Body of pancreas (tissue), 4 donors: Measurements from ENCODE around the gene EFCAB14. TPM values are rescaled to one million over a fixed set of nuclear protein-coding genes. Genes with fewer than 3 reads are reported as not detected.
"Not testable (repeated sequence)": the region's sequence is repeated elsewhere in the genome, so short reads cannot be mapped to it uniquely, and the experiment has no call there.

Source experiments
- ATAC-seq: fragments of 150-250 bp; one replicate; pipeline ENCODE4 v1.9.1; 2016
- DNase-seq, 4 donors: peaks; one replicate each; pipeline ENCODE4 v3.0.0-alpha.2; 2019
- H3K27ac ChIP-seq, 4 donors: fragments of 200-600 bp; sonication (generic); 1 replicate in 3 of 4; 2 replicates in 1 of 4; pipeline versions ENCODE4 v1.5.1 to v1.6.1; 2016 to 2019; ENCODE audit warnings: mild to moderate bottlenecking in 1 of 4, mixed read lengths in 1 of 4, moderate library complexity in 1 of 4
- H3K27me3 ChIP-seq, 2 donors: fragments of 200-600 bp; sonication (generic); one replicate each; pipeline ENCODE4 v1.6.0; 2016; ENCODE audit warnings: mild to moderate bottlenecking in 1 of 2
- H3K36me3 ChIP-seq, 2 donors: fragments of 200-600 bp; sonication (generic); replicated peaks in 1 of 2; 2 replicates each; pipeline ENCODE4 v1.5.1; 2016; ENCODE audit warnings: low read depth in 2 of 2; ENCODE audit not compliant: insufficient read depth in 1 of 2
- H3K4me1 ChIP-seq: fragments of 200-600 bp; sonication (generic); one replicate; pipeline ENCODE4 v1.6.0; 2016
- H3K4me3 ChIP-seq, 2 donors: fragments of 200-600 bp; sonication (generic); 1 replicate in 1 of 2; 2 replicates in 1 of 2; pipeline ENCODE4 v1.5.1; 2016 to 2019
- H3K9me3 ChIP-seq, 3 donors: fragments of 200-600 bp; sonication (generic); 1 replicate in 2 of 3; 2 replicates in 1 of 3; pipeline ENCODE4 v1.5.1; 2016
- POLR2A ChIP-seq, 3 donors: fragments of 450-650 bp; IDR thresholded peaks; one replicate each; pipeline ENCODE4 v1.6.1; 2016; ENCODE audit warnings: antibody characterized with exemption in 3 of 3, mild to moderate bottlenecking in 2 of 3
- WGBS, 2 donors: methylation state at CpG; one replicate each; pipeline ENCODE4 v1.1.5; 2017; 5-methylcytosine and 5-hydroxymethylcytosine counted together
- intact Hi-C: fragments of 100-400 bp; cut with DNase I; formaldehyde crosslinking; loops from one replicate; pipeline ENCODE4 v1.15.1; 2023
- total RNA-seq, 2 donors: library from RNA; depleted of rRNA; stranded (reverse); fragments of >200 nt; gene quantifications; one replicate each; pipeline ENCODE4 v1.1.0, GENCODE V29; 2016
- TF ChIP-seq, protein P1 (sequence below), 7 experiments: fragments of 450-650 bp in 4 of 7; fragments of 200-600 bp in 3 of 7; sonication (generic) in 3 of 7; IDR thresholded peaks; one replicate each; pipeline ENCODE4 v1.5.1; 2016 to 2019; ENCODE audit warnings: antibody characterized with exemption in 7 of 7

The EFCAB14 gene
- total RNA-seq, 2 donors from 2014 or later = 36.9 to 40.7 TPM

DNA sequence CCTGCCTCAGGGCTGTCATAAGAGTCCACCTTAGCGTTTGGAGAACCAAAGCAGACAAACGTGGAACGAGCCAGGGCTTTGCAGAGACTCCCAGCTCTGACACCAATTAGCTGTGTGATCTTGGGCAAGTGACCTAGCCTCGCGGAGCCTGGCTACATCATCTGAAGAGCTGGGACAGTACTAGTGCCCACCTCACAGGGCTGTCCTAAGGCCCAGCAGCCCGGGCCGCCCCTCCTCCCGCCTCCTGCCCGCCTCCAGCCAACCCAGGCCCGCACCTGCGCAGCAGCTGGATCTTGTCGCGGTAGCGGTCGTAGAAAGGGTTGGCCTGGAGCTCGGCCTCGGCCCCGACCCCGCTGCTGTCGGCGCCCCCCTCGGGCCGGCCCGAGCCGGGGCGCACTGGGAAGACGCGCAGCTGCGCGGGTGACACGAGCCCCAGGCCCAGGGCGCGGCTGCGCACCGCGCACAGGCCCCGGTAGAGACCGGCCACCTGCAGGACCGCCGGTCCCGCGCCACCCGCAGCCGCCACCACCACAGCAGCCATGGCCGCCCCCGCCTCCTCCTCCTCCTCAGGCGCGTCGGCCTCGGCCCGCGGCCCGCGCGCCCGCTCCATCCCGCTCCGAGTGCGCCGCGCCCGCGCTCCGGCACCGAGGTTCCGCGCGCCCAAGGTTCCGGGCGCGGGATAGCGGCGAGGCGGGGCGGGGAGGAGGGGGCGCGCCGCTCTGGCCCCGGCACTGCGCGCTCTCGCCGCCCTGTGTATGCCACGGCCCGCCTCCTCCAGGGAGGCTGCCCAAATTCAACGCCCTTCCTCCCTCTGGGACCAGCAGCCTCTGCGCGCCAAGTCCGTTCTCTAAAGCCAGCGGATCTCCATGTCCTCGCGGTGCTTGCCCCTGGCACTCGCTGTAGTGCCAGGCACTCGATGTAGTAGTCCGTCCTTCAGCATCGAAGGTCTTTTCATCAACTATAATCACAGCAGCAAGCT lies 50.8 kb downstream of the EFCAB14 start, which contains the start of gene ATPAF1:
Gene ATPAF1, minus strand, starts transcription at position 583 of the 979 bp plus-strand sequence. Its CDS starts 42 bp downstream, at position 541.
- Histone ChIP-seq H3K9me3 (no peaks in the 10 kb centered on the region), H3K36me3 (peaks cover 0 to 4% of the 10 kb centered on the region in 2 donors), H3K27me3 (no peaks in the 10 kb centered on the region), H3K27ac (peak within 1 kb of the TSS; percentile 66 to 79 (median 72)), H3K4me1 (peaks cover 17% of the 10 kb centered on the region), H3K4me3 (peak within 1 kb of the TSS; percentile 62 to 87)
- peak; percentile 72 to 79 (median 76) for DNase-seq
- TF ChIP-seq POLR2A (IDR thresholded peaks at IDR 0.05) = peak; percentile 9 to 38 (median 17)
- TF ChIP-seq, protein P1, sequence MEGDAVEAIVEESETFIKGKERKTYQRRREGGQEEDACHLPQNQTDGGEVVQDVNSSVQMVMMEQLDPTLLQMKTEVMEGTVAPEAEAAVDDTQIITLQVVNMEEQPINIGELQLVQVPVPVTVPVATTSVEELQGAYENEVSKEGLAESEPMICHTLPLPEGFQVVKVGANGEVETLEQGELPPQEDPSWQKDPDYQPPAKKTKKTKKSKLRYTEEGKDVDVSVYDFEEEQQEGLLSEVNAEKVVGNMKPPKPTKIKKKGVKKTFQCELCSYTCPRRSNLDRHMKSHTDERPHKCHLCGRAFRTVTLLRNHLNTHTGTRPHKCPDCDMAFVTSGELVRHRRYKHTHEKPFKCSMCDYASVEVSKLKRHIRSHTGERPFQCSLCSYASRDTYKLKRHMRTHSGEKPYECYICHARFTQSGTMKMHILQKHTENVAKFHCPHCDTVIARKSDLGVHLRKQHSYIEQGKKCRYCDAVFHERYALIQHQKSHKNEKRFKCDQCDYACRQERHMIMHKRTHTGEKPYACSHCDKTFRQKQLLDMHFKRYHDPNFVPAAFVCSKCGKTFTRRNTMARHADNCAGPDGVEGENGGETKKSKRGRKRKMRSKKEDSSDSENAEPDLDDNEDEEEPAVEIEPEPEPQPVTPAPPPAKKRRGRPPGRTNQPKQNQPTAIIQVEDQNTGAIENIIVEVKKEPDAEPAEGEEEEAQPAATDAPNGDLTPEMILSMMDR (IDR thresholded peaks at IDR 0.05) = no peak
- peak; percentile 92 for ATAC-seq
- intact Hi-C loops = no loop called here
- WGBS, 2 donors = 0 to 1% methylated on average over 3 to 96 of the region's 96 CpGs

DNA sequence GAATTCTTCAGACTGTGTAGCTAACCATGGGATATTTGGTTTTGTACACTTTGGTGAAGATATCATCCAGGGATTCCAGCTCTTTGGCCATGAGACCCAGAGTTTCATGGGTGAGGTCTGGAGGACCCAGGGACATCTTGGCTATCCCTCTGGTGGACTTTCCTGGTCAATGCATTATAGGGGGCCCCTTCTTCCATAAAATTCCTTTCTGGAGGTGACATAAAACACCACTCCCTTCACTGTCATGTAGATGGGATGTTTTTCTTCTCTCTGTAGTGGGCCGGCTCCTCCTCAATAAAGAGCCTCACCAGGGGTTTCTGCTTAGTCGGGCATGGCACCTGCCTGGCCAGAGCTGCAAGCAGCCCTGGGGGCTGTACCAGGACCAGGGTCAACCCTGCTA lies 52.9 kb downstream of the EFCAB14 start:
- no peak for ATAC-seq

DNA sequence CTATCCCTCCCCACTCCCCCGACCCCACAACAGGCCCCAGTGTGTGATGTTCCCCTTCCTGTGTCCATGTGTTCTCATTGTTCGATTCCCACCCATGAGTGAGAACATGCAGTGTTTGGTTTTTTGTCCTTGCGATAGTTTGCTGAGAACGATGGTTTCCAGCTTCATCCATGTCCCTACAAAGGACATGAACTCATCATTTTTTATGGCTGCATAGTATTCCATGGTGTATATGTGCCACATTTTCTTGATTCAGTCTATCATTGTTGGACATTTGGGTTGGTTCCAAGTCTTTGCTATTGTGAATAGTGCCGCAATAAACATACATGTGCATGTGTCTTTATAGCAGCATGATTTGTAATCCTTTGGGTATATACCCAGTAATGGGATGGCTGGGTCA lies 56.0 kb downstream of the EFCAB14 start:
- DNase-seq, H3K27me3 ChIP-seq, H3K4me3 ChIP-seq, H3K36me3 ChIP-seq, intact Hi-C loops, H3K9me3 ChIP-seq, ATAC-seq, H3K27ac ChIP-seq: not testable (repeated sequence)
- H3K4me1 ChIP-seq = peaks cover 17% of the 10 kb centered on the region
- 88 to 95% methylated on average over 4 to 5 of the region's 5 CpGs for WGBS, 2 donors

More for the DNA sequence above, 52.9 kb downstream of the EFCAB14 start:
- Histone ChIP-seq H3K27me3 (no peaks in the 10 kb centered on the region), H3K4me3 (no peak overlapping the region), H3K27ac (no peak overlapping the region), H3K4me1 (peaks cover 17% of the 10 kb centered on the region), H3K9me3 (no peaks in the 10 kb centered on the region), H3K36me3 (peaks cover 0 to 4% of the 10 kb centered on the region in 2 donors)
- no peak for TF ChIP-seq POLR2A (IDR thresholded peaks at IDR 0.05)
- TF ChIP-seq, protein P1 (IDR thresholded peaks at IDR 0.05) = no peak
- intact Hi-C loops = no loop called here
- WGBS, 2 donors = 89 to 91% methylated on average over 2 of the region's 2 CpGs
- DNase-seq = no peak

DNA sequence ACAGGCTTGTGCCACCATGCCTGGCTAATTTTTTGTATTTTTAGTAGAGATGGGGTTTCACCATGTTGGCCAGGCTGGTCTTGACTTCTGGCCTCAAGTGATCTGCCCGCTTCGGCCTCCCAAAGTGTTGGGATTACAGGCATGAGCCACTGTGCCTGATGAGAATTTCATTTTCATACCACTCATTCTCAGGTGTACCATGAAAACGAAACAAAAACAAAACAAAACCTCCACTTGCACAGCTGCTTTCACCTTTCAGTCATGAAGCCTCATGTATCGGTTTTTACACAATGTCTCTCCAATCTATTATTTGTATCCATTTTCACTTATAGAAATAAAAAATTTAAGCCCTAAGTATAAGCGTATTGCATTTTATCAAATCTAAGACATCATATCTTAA lies 58.8 kb downstream of the EFCAB14 start:
- H3K27ac ChIP-seq, H3K4me3 ChIP-seq, H3K9me3 ChIP-seq, intact Hi-C loops, ATAC-seq, H3K27me3 ChIP-seq, H3K4me1 ChIP-seq, DNase-seq: not testable (repeated sequence)
- WGBS, 2 donors = 89 to 90% methylated on average over 5 of the region's 5 CpGs
- peaks cover 0 to 12% of the 10 kb centered on the region in 2 donors for H3K36me3 ChIP-seq

DNA sequence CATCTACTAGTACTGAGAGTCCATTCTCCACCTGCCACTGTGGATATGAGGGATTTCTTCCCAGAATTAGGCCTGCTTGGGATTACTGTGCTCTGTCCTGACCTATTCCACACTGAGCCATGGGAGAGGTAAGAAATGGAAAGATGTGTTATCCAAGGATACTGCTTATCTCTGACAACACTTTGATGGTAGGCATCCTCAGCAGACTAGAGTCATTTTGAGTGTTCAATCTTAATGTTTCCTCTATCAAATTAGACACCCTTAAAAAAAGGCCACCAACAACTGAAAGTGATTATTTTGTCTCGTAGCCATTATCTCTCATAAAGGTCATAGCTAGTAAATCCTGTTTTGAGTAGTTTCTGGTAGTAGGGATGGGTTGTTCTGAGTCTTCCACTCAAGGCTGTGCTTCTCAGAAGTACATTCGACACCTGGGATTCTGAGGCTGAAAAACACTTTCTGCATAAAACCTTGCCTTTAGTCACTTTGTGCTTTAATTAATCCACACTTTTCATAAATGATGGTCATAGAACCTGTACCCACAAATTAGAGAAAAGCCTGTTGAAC lies 59.5 kb downstream of the EFCAB14 start:
- Histone ChIP-seq H3K36me3 (peaks cover 0 to 12% of the 10 kb centered on the region in 2 donors), H3K27me3 (no peaks in the 10 kb centered on the region), H3K9me3 (no peaks in the 10 kb centered on the region), H3K4me3 (no peak overlapping the region), H3K4me1 (no peaks in the 10 kb centered on the region), H3K27ac (no peak overlapping the region)
- no peak for ATAC-seq
- intact Hi-C loops = no loop called here
- DNase-seq = no peak
- TF ChIP-seq, protein P1 (IDR thresholded peaks at IDR 0.05) = no peak
- TF ChIP-seq POLR2A (IDR thresholded peaks at IDR 0.05) = no peak
- WGBS, 2 donors = 69 to 75% methylated on average over 2 of the region's 2 CpGs
